Stimulated activated CD8-positive, alpha-beta memory T cell treated with anti-CD3 and anti-CD28 coated beads, Interleukin-12 subunit alpha, Interleukin-12 subunit beta, amount 100 ng/mL, for 1 hour (primary cell): Measurements from ENCODE around the gene JAK1.
"Not testable (repeated sequence)": the region's sequence is repeated elsewhere in the genome, so short reads cannot be mapped to it uniquely, and the experiment has no call there.

Experiments
- DNase-seq: peaks from one replicate; pipeline ENCODE4 v3.0.0-alpha.2; 2020; ENCODE audit warnings: low read depth

Gene JAK1

DNA sequence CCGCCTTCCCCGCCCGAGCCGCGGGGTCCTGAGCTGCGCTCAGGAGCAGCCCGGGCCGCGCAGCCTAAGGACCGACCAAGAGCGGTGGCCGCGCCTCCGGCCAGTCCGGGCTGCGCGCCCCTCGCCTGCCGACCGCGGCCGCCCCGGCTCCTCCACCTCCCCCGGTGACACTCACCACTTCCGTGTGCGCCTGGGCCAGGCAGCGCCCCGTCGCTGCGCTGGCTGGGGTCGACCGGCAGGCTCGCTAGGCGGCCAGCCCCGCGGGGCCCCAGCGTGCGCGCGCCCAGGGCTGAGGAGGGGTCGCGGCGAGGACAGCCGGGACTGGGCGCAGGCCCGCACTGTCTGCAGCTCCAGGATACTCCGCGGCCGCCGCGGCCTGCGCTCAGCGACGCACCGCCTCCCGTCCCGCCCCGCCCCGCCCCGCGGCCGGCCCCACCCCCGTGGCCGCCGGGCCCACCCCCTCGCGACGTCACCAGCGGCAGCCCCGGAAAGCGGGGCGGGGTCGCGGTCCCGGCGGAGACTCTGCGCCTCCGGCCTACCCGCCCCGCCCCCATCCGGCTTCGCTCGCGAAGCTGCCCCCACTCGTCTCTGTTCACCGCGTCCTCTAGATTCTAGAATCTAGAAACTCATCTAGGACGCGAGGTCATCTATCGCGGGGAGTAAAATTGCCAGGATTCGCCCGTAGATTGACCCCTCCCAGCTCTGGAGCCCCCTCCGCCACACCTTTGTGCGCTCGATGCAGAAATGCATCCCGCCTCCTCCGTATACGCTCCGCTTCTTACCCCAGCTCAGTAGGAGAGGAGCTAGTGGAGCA is at the start of gene JAK1:
Gene JAK1 (minus strand): TSS at position 392 of the 814 bp plus-strand sequence. CDS start 80,285 bp downstream, outside the sequence.
- DNase-seq, result peak; percentile 82

- no peak for DNase-seq
Observed at GRCh38 chr1:65014321-65014720, 48.0 kb upstream of the JAK1 start.

DNA sequence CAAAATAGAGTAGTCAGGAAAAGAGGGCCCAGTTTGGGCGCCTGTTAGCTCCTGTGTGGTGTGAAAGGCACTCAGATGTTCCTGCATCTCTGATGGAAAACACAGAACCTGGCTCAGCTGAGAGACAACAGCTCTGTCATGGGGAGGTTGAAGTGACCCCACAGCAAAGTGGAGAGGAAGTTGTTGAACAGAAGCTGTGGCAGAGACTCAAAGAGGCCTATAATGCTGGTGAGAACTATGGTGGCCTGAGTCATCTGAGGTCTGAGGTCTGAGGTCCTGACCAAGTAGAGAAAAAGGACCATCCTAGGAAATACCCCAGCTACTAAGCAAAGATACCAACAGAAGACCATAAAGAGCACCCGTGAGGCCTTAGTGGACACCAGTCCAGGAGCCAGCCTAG is 45.6 kb upstream of the JAK1 start:
- DNase-seq, result no peak

DNA sequence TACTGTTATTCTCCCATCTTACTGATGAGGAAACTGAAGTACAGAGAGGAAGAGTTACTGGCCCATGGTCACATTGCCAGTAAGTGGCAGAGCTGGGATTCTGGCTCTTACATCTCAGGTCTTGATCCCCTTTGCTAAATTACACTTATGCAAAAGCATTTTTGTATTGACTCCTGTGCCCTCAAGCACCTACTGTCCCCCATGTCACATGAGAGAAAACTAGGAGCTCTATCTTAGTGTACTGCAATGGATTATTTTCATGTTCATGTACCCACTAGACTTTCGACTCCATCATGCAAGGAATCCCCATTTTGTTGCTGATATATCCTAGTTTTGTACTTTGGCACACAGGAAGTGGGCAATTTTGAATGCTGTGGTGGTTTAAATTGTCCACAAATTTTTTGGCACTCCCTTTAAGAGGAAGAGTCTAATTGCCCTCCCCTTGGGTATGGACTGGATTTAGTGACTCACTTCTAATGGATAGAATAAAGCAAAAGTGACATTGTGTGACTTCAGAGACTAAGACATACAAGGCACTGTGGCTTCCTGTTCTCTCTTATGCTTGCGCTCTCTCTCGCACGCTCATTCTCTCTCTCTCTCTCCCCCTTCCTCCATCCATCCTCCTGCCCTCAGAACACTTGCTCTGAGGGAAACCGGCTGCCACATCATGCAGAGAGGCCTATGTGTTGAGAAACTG is 43.5 kb upstream of the JAK1 start:
- DNase-seq, result no peak

GRCh38 chr1:65009176-65009575 is 42.8 kb upstream of the JAK1 start:
- DNase-seq, result no peak

GRCh38 chr1:65006806-65007205 is 40.5 kb upstream of the JAK1 start:
- no peak for DNase-seq

GRCh38 chr1:65003316-65003664 is 36.9 kb upstream of the JAK1 start:
- no peak for DNase-seq

- DNase-seq, result peak; percentile 52
Observed at GRCh38 chr1:65002508-65003315, 36.4 kb upstream of the JAK1 start.

DNA sequence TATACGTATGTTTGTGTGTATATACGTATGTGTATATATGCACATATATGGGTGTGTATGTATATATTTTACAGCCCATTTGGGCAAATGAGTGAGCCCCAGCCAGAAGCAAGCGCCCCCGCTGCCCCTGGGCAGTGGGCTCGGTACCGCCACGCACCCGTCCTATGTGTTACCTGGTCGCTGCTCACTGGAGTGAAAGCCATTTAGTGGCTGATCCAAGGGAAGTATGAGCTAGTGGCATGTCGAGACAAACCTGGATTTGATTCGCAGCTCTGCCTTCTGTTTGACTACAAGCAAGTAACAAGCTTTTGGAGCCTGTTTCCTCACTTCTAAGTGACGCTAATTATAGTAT is 35.8 kb upstream of the JAK1 start:
- DNase-seq, result no peak

- peak; percentile 62 for DNase-seq
Observed at GRCh38 chr1:65001231-65001792, 35.0 kb upstream of the JAK1 start.

DNA sequence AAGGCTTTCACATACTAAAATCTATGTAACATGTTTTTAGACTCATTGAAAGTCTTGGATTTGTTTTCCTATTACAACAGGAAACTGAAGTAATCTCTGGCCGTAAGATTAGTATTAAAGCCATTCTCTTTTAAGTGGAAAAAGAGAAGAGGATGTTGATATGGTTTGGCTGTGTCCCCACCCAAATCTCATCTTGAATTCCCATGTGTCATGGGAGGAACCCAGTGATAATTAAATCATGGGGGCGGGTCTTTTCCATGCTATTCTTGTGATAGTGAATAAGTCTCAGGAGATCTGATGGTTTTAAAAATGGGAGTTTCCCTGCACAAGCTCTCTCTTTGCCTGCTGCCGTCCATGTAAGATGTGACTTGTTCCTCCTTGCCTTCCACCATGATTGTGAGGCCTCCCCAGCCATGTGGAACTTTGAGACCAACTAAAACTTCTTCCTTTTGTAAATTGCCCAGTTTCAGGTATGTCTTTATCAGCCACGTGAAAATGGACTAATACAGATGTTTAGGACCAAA is 32.1 kb upstream of the JAK1 start:
- not testable (repeated sequence) for DNase-seq

DNA sequence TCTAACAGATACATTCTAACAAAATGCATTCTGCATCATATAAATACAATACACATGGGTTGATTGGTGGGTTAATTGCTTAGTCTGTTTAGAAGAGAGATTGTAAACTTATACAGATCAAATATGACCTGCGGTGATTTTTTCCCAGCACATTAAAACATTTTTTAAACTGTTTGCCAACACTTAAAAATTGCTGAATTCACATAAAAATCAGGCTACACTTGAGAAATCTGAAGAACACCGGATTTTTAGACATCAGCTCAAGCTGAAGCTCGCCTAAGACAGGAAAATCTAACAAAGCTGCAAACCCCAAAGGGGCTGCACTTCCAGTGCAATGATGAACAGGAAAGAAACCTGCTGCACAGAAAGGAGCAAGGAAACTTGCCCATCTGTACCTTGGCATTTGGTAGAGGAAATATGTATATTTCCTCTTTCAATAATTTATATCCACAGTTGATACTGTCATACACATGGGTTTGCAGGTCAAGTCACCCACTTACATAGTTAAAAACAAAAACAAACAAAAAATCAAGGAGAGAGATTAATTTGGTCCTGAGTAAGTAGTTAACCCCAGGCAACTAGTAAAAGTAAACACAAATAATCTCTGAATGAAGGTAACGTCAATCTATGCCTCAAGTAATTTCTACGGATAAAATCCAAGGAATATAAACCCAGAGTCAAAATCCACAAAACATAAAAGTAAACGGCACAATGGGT is 30.4 kb upstream of the JAK1 start:
- DNase-seq, result no peak

DNA sequence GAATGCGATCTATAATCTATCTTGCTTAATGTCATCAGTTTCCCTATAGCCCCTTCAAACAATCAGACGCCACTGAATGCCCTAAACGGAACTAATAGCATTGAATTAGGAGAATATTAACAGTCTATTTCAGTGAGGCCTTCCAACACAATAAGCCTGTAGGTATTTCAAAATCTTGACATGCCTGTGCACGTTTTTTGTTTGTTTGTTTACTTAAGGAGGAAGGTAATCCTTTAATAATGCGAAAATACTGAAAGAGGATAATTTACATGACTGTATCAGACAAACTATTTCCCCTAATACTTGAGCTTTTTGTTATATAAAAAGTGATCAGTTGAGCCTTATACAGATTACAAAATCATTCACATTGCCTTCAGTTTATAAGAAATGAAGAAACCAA is 29.0 kb upstream of the JAK1 start:
- no peak for DNase-seq

- DNase-seq, result no peak
Observed at GRCh38 chr1:64986903-64987871, 20.8 kb upstream of the JAK1 start.

DNA sequence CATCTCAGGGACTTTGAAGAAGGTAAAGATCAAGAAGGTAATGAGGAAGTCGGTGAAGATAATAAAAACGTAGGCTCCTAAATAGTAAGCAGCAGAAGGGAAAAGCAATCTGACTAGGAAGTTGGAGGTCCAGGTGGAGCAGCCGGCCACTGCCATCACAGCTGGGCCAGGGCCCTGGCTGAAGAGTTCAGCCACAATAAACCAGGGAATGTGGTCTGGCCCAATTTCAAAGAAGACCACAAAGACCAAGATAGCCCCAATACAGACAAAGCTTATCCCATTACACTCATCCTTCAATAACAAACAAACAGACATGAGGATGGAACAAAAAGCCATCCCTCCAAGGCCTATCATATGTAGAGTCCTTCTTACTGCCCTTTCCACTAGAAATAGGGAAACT is 18.4 kb upstream of the JAK1 start:
- no peak for DNase-seq

DNA sequence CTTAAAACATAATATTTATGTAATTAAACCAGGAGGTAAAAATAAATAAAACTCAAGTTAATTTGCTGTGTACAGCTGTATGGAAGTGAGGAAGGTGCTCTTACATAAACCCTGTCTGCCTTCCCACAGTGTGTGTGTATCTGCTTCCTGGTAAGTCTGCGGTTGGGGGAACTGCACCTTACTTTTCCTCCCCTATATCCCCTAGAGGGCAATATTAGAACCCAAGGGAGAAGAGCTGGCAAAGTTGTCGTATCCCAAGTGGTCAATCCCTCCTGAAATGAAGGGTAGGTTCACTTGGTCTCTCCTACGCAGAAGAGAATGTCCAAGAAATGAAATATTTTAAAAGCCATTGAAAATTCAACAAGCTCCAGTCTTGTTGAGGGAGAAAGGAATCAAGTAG is 17.8 kb upstream of the JAK1 start:
- no peak for DNase-seq

DNA sequence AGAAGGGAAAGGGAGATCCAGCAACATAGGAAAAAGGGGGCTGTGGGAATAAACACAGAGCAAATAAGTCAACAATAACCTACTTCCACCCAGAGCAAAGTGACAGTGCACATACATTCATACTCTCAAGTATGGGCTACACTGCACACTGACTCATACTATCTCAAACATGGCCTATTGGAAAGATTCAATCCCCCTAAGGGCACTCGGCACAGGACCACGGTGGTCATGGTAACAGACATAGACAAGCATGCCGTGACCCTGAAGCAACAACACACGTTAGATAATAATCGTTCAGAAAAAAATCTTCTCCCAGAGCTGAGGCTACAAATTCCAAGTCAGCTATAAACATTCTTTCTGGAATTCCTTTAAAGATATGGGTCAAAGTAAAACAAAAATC is 16.8 kb upstream of the JAK1 start:
- no peak for DNase-seq

- DNase-seq, result no peak
Observed at GRCh38 chr1:64981601-64982533, 15.5 kb upstream of the JAK1 start.
